GM21381 (cell line): Measurements from ENCODE around the gene RGS19.

Source experiments
- ATAC-seq: cut with Tn5 transposase; IDR thresholded peaks from one replicate; pipeline ENCODE4 v1.9.1; 2021; ENCODE audit warnings: mild to moderate bottlenecking, moderate library complexity; ENCODE audit not compliant: unreplicated experiment

The RGS19 gene

DNA sequence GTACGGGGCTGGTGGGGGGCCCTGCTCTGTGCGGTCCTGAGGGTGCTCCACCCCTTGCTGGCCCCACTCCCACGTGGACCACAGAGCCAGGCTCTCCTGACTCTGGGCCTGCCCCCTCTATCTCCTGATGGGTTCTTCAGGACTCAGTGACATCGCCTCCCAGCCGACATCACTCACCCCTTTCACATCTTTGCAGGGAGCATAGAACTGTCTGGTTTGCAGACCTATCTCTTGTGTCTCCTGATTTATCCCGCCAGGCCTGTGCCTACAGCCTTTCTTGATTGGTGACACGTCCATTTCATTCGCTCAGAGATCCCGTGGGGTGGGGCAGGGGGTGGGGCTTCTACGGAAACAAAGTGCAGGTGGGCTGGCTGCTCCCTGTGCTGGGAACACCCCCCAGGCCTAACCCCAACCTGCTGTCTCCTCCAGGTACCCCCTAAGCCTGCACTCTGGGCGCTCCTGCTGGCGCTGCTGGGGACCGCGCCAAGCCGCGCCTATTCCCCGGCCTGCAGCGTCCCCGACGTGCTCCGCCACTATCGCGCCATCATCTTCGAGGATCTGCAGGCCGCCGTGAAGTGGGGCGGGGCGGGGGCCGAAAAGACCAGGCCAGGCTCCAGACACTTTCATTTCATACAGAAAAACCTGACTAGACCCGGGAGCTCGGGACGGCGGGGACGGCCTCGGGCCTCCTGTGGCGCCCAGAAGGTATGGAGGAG lies 41.7 kb downstream of the RGS19 start:
- no peak for ATAC-seq

GRCh38 chr20:64037199-64037497 lies 42.2 kb downstream of the RGS19 start:
- ATAC-seq = no peak

DNA sequence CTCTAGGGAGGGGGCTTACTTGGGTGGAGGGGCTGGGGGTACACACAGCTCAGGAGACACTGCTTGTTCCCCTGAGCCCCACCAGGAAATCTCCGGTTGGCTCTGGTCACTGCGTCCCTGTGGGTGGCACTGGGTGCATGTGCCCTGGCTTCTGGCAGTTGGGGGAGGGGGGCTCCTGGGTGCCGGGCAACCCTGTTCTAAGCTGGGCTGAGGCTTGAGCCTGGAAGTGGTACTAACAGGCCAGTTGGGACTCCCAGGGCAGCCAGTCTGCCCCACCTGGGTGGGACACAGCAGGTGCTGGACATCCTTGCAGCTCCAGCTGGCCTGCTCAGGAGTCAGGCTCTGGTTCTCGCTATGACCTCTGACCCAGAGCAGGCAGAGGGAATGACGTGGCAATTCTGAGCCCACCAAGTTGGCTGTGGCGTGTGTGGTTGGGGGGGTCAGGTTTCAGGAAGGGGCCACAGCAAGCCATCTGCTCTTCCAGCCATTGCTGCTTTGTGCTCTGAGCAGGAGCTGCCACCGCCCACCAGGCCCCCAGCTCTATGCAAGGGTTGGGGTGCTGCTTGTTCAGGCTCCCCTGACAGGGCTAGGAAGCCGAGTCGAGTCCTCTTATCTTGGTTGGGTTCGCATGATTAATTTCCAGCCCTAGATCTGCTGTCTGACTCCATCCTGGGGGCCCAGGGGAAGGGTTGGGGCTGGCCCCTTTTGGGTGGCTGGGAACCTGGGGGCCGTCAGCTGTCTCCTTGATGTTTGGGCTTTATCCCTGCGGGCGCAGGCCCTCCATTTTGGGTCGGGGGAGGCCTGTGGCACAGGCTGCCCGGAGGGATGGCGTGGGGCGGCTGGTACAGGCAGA lies 42.7 kb downstream of the RGS19 start:
- ATAC-seq = no peak

DNA sequence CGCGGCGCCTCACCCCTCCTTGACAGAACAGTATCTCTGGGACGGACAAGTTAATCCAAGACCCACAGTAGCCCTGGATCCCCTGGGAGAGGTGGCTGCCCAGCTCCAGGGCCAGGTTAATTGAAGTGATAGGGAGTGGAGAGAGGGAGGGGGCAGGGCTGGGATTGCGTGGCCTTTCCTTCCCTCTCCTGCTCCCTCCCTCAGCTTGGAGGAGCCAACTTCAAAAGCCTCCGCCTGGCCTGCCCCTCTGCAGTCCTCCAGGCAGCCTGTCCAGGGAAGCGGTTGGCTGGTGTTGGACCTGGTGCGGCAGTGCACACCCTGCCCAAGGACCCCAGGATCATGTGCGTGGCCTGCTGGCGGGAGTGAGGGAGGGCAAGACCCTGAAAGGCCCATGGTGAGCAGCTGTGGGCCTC lies 43.4 kb downstream of the RGS19 start, which contains the start of gene C20orf204:
Gene C20orf204 (plus strand): TSS at position 250 of the 413 bp plus-strand sequence. CDS start 142 bp downstream, at position 392.
- no peak for ATAC-seq

DNA sequence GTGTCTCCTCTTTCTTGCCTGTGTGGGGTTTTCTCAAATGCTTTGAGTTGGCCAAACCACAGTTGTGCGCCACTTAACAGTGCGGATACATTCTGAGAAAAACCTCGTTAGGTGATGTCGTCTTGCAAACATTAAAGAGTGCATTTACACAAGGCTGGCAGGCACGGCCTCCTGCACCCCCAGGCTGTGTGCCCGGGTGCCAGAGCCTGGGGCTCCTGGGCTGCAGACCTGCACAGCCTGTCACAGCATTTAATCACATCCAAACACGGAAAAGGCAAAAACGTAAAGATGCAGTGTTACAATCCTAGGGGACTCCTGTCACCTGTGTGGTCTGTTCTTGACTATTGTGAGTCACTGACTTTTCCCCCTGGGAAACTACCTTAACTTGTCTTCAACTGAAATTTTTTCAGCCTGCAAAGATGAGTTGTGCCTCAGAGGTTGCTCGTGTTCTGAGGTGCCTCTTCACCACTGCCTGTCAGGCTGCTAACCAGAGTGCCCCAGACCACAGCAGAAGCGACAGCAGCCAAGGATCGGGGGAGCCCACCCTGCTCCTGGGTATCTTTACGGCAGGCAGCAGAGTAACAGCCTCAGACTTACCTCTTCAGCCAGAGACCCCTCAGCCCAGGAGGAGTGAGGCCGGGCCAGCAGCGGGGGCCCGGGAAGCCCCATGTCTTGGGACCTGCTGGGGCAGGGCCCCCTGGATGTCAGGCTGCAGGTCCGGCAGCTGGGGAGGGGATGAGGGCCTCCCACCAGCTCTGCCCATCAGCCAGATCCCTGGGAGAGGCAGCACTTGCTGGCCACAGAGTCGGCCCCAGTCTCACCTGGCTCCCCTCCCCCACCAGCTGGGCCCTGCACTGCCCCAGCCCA lies 44.0 kb downstream of the RGS19 start:
- ATAC-seq = no peak

DNA sequence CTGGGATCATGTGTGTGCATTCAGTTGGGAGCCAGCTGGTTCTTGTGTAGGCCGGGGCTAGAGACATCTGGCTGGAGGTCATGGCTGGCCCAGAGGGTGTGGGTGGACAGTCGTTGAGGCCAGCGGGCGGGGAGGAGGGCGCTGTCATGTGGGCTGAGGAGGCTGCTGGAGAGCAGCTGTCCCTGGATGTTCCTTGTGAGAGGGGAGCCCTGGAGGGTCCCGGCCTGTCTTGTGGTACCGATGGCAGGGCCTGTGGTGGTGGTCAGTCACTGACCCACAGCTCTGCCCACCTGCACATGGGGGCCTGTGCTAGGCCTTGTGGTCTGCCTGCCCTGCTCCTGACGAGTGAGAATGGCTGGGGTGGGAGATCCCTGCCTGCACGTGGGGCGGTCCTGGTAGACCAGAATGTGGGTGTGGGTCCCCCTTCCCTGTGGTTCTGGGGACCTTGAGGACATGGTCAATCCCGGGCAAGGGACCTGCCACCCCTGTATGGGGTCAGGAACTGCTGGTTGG lies 45.3 kb downstream of the RGS19 start:
- no peak for ATAC-seq

DNA sequence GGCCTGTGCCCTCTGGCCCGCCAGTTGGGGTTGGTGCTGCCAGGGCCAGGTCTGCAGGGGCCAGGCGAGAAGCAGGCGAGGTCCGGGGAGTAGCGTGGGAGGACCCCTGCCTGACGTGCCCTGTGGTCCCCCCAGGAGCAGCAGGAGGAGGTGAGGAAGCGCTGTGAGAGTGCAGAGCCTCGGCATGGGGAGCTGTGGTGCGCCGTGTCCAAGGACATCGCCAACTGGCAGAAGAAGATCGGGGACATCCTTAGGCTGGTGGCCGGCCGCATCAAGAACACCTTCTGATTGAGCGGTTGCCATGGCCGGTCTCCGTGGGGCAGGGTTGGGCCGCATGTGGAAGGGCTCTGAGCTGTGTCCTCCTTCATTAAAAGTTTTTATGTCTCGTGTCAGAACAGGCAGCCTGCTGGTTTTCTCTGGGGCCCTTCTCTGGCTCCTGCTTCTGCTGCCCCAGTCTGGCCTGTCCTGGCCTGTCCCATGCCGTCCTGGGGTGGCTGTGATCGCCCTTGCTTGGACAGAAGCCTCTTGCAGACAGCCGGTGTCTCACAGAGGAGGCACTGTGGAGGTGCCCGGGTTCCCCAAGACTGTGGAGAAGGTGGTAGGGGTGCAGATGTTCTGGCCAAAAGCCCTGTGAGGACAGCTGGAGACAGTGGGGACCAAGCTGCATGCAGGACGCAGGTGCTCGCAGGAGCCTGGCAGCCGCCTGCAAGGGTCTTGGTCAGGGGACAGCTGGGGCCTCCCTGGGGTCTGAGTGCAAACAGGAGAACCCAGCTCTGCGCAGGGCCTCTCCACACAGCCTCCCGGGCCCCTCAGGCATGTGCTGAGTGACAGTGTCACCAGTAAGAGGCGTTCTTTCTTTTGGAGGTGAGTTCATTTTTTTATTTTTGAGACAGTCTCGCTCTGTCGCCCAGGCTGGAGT lies 46.4 kb downstream of the RGS19 start:
- no peak for ATAC-seq

DNA sequence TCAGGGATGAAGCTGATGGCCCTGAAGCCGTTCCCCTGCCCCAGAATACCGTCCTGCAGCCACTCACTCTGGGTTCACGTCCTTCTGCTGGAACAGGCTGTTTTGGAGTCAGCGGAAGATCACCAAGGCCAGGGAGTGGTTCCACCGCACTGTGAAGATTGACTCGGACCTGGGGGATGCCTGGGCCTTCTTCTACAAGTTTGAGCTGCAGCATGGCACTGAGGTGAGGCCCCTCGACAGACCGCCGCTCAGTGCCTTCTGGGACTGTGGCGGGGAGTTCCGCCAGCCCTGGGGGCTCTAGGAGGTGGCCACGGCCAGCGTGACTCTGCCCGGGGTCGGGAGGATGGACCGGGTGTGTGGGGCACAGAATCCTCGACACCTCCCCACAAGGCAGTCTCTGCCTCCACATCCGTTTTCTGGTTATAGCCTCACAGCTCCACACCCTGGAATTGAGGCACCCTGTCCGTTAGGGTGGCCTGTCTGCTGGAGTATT lies 47.5 kb downstream of the RGS19 start:
- ATAC-seq = no peak

DNA sequence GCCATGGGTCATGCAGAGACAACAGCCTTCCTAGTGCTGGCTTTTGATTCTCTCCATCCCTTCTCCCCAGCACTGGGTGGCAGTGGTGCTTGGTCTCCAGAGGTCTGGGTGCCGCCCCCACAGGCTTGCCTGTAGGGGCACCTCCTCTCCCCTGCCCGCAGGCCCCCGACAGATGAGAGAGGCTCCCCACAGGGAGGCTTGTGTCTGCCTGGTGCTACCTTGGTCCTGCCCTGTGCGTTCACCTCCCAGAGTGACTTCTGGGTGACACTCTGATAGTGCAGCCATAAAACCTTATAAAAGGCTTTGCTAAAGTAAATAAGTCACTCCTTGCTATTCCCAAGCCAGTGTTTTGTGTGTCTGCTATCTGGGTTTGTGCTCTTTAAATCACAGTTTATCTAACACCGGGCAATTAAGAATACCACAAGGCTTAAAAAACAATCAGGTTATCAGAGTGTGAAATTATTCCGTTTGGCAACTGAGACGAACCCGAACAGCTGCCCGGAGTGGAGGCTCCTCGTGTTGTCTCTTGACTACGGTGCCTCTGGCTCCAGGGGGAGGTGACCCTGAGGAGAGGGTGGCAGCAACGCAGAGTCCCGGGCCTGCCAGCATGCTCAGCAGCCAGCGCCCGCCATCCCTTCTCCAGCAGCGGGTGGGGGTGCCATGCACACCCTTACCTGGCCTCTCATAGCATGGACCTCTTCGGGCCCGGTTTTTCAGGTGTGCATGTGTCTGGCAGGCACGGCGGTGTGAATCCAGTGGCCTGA lies 48.8 kb downstream of the RGS19 start:
- ATAC-seq = no peak

- ATAC-seq = no peak
Measured at GRCh38 chr20:64029293-64030117, 49.8 kb downstream of the RGS19 start.

DNA sequence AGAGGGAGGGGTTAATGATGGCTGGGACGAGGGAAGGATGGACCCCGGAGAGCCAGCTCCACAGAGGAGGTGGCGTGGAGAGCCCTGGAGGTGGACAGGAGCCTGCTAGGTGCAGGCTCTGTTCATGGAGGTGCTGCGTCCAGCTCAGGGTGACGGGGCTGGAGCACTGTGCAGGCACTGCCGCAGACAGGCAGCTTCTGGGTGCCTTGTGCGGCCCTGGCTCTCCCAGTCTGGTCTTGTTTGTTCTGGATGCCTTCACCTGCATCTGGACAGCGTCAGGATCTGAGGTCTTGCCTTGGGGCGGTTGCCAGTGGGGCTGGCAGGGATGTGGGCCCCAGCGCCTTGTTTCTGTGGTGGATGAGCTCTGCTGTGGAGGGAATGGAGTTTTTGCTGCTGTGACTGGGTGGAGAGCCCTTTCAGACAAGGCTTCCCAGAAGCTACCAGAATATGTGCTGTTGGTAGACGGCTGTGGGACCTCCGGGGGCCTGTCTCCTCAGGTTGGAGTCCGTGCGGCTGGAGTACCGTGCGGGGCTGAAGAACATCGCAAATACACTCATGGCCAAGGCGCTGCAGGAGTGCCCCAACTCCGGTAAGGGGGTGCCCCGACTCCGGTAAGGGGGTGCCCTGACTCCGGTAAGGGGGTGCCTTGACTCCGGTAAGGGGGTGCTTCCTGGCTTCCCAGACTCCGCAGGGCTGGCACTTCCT lies 51.2 kb downstream of the RGS19 start:
- no peak for ATAC-seq

GRCh38 chr20:64025826-64026412 lies 53.4 kb downstream of the RGS19 start:
- ATAC-seq = no peak

- no peak for ATAC-seq
Measured at GRCh38 chr20:64025101-64025825, 54.1 kb downstream of the RGS19 start.

DNA sequence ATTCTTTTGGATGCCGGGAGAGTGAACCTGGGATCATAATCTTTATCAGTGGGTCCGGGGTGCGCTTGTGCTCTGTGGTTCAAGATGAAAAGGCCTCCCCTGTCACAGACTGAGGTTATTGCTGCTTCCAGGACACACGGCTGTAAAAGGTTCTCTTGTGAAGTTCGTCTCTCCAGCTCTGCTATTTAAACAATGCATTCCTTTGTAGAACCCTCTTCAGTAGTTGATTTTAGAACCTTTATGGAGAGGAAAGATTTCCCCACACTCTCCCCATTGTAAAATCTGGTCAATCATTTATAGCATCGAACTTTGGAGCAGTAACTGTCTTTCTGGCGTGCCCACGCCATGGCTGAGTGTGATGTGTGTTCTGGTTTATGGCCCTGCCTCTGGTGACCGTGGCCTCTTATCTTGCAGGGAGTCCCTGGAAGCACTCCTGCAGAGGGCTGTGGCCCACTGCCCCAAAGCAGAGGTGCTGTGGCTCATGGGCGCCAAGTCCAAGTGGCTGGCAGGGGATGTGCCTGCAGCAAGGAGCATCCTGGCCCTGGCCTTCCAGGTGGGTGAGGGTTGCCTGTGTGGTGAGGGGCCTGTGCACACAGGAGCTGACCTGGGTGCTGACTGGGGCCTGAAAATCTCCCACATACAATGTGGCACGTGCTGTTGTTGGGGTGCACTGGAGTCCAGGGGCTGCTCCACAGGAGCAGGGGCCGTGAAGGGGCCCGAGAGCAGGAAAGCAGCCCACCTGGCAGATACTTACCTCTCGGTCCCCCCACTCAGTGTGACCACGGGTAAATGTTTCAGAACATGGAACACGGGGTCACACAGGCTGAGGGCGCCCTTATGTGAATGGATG lies 55.0 kb downstream of the RGS19 start:
- no peak for ATAC-seq

DNA sequence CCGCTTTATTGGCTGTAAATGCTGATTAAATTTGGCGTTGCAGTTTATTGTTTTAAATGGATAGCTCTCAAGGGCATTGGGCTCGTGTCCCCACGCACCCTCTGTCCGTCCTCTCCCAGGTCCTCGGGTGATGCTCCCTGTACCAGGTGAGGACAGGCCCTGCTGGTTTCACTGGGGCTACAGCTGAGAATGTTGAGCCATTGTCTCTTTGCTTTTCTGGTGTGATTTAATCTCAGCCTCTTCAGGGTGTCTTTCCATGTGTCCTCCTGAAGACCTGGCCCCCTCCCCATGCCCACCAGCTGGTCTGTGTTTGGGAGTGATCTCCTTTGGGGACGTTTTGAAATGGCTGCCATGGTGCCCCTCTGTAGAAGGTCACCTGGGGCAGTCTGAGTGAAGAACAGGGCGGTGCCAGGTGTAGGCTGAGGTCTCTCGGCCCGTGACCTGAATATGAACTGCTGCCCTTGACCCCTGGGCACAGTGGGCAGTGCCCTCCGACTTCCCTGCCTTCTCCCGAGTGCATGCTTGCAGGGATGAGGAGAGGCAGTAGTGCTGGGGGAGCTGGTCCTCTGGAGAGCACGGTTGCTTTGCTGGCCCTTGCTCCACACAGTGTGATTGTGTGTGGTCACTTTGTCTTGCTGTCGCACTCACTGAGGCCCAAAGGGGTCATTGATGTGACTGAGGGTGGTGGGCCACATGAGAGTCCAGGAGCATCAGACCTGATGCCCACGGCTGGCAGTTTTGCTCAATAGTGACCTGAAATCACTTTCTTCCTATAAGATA lies 55.8 kb downstream of the RGS19 start:
- no peak for ATAC-seq
